ENCODE measurements around the gene C2orf49.

Gene C2orf49

GRCh38 chr2:105383432-105384166 lies 46.3 kb downstream of the C2orf49 start:
- DNase-seq (ENCODE audit: extremely low read depth, low read depth): no peak
- no peak for TF ChIP-seq CTCF (IDR thresholded peaks at IDR 0.05; ENCODE audit: low read depth, low read length)

- TF ChIP-seq CTCF (IDR thresholded peaks at IDR 0.05; ENCODE audit: low read depth, low read length): no peak
Observed at GRCh38 chr2:105384216-105384615, 46.9 kb downstream of the C2orf49 start.

GRCh38 chr2:105384861-105385260 lies 47.5 kb downstream of the C2orf49 start:
- no peak for DNase-seq (ENCODE audit: extremely low read depth, low read depth)
- no peak for TF ChIP-seq CTCF (IDR thresholded peaks at IDR 0.05; ENCODE audit: low read depth, low read length)

More at GRCh38 chr2:105384216-105384615, 46.9 kb downstream of the C2orf49 start:
- no peak for DNase-seq (ENCODE audit: extremely low read depth, low read depth)

- no peak for DNase-seq (ENCODE audit: extremely low read depth, low read depth)
- no peak for TF ChIP-seq CTCF (IDR thresholded peaks at IDR 0.05; ENCODE audit: low read depth, low read length)
Observed at GRCh38 chr2:105385731-105386540, 48.6 kb downstream of the C2orf49 start.

GRCh38 chr2:105387225-105387624 lies 49.9 kb downstream of the C2orf49 start:
- no peak for TF ChIP-seq CTCF (IDR thresholded peaks at IDR 0.05; ENCODE audit: low read depth, low read length)

GRCh38 chr2:105388971-105389381 lies 51.6 kb downstream of the C2orf49 start:
- DNase-seq (ENCODE audit: extremely low read depth, low read depth): peak; percentile 90

More at GRCh38 chr2:105387225-105387624, 49.9 kb downstream of the C2orf49 start:
- DNase-seq (ENCODE audit: extremely low read depth, low read depth): no peak

More at GRCh38 chr2:105388971-105389381, 51.6 kb downstream of the C2orf49 start:
- no peak for TF ChIP-seq CTCF (IDR thresholded peaks at IDR 0.05; ENCODE audit: low read depth, low read length)

Measured in AG09319 (cell line).